Activated CD8-positive, alpha-beta memory T cell treated with anti-CD3 and anti-CD28 coated beads, Interleukin-2, amount 10 ng/mL, durations not matched to agents 7 days and 5 days (primary cell): ENCODE measurements around the gene ABCB4. TPM values are rescaled to one million over a fixed set of nuclear protein-coding genes. Genes with fewer than 3 reads are reported as not detected.
A peak's percentile ranks its signal among the peaks of the same experiment; 100 is the strongest.

Source experiments
- ATAC-seq: fragments of 150-1000 bp; cut with Tn5 transposase; one replicate; pipeline ENCODE4 v1.10.0; 2021; ENCODE audit warnings: moderate library complexity
- CTCF ChIA-PET: fragments of 350-600 bp; sonication (Branson Sonifier 250); formaldehyde crosslinking; loops from one replicate; lab custom pipeline; 2021; ENCODE audit warnings: antibody characterized with exemption; lab: Charles Lee
- DNase-seq: peaks from one replicate; pipeline ENCODE4 v3.0.0-alpha.2; 2020
- H3K27ac Mint-ChIP-seq: one replicate; pipeline ENCODE4 v1.8.0; 2021; ENCODE audit warnings: mild to moderate bottlenecking, mixed read lengths
- H3K27me3 Mint-ChIP-seq: one replicate; pipeline ENCODE4 v1.8.0; 2021; ENCODE audit warnings: mixed read lengths
- H3K36me3 Mint-ChIP-seq: one replicate; pipeline ENCODE4 v1.8.0; 2021; ENCODE audit warnings: mild to moderate bottlenecking, mixed read lengths
- H3K4me1 Mint-ChIP-seq: one replicate; pipeline ENCODE4 v1.8.0; 2021; ENCODE audit warnings: mixed read lengths
- H3K4me3 Mint-ChIP-seq: one replicate; pipeline ENCODE4 v1.8.0; 2021; ENCODE audit warnings: mild to moderate bottlenecking, moderate library complexity, mixed read lengths
- H3K9me3 Mint-ChIP-seq: one replicate; pipeline ENCODE4 v1.8.0; 2022; ENCODE audit warnings: low read depth, mixed read lengths
- total RNA-seq, 2 experiments: library from RNA; stranded (reverse); gene quantifications; one replicate each; pipeline ENCODE4 v1.2.3, GENCODE V29; 2021

Gene ABCB4
- total RNA-seq, 2 experiments from 2014 or later, result 0.07 TPM; not detected in 1

DNA sequence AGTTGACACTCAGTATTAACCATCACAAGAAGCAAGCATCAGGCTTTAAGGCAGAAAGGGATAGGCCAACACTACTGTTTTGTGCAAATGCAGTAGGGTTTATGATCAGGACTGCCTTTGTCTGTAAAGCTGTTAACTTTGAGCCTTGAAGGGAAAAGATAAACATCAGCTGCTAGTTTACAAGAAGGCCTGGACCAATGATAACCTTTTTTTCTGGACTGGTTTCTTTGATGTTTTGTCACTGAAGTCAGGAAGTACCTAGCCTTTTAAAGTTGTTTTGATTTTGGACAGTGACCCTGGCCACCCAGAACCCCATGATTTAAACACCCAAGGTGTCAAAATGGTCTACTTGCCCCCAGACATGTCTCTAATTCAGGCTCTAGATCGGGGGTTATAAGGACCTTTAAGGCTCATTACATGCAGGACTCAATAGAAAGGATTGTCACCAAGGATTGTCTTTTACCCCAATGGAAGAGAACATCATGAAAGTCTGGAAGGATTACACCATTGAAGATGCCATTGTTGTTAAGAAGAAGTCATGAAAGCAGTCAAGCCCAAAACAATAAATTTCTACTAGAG, 79.9 kb downstream of the ABCB4 start:
- H3K9me3 Mint-ChIP-seq, result no peaks in the 10 kb centered on the region
- no peak overlapping the region for H3K4me3 Mint-ChIP-seq
- no peak for DNase-seq
- no peak overlapping the region for H3K27ac Mint-ChIP-seq
- CTCF ChIA-PET, result no interaction called here
- H3K27me3 Mint-ChIP-seq, result no peaks in the 10 kb centered on the region
- H3K36me3 Mint-ChIP-seq, result peaks cover 36% of the 10 kb centered on the region
- H3K4me1 Mint-ChIP-seq, result peaks cover 16% of the 10 kb centered on the region
- no peak for ATAC-seq

DNA sequence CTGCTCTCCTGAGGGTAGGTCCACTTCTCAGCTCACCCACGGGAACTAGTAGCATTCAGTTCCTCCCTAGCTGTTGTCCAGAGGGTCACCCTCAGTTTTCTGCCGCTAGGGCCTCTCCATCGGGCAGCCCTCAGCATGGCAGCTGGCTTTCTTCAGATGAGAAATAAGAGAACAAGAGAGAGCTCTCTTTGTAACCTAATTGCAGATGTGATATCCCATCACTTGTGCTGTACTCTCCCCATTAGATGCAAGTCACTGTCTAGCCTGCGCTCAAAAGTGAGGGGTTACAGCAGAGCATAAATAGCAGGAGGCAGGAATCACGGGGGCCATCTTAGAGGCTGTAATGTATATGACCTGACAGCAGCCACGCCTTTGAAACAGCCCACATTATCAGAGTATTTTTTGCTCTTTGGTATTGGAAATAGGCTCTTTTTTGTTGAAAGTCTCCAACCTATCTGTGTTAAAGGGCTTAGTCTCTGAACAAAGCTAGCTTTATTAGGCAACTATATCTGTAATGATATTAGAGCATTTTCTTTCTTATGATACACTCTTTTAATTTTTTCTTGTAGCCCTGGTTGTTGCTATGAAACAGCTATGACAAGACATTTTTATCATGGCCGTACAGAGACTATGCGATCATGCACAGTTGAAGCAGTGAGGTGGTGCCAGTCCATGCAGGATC, 84.3 kb downstream of the ABCB4 start:
- no peak for ATAC-seq
- Mint-ChIP-seq H3K36me3 (peaks cover 60% of the 10 kb centered on the region), H3K27me3 (no peaks in the 10 kb centered on the region), H3K4me1 (peaks cover 16% of the 10 kb centered on the region), H3K9me3 (no peaks in the 10 kb centered on the region), H3K27ac (no peak overlapping the region), H3K4me3 (no peak overlapping the region)
- CTCF ChIA-PET, result interaction anchor here (1.3 to 1.6 kb wide), 2 partner anchors 13 to 25 kb away, joined by 3 read pairs; no protein-coding TSS in a partner anchor
- no peak for DNase-seq

DNA sequence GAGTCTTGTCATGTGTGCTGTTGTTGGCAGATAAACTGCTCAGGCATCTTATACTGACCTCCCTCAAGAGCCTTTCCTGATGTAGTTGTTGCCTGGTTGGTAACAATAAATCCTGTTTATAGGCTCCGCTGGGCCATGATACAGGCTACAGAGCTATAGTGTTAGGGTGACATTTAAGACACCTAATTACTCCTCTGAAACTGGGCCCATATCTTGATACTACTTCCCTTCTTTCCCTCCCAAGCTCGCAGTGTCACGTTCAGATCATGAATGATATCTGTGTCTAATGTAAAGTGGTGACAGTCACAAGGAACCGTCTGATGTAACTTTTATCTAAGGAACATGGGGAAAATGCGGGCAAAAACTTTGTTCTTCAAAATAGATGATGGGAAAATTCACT, 94.6 kb downstream of the ABCB4 start:
- Mint-ChIP-seq H3K27ac (no peak overlapping the region), H3K36me3 (peaks cover 32% of the 10 kb centered on the region), H3K9me3 (peaks cover 2% of the 10 kb centered on the region), H3K4me1 (no peaks in the 10 kb centered on the region), H3K4me3 (no peak overlapping the region), H3K27me3 (no peaks in the 10 kb centered on the region)
- no peak for ATAC-seq
- no peak for DNase-seq
- CTCF ChIA-PET, result no interaction called here

DNA sequence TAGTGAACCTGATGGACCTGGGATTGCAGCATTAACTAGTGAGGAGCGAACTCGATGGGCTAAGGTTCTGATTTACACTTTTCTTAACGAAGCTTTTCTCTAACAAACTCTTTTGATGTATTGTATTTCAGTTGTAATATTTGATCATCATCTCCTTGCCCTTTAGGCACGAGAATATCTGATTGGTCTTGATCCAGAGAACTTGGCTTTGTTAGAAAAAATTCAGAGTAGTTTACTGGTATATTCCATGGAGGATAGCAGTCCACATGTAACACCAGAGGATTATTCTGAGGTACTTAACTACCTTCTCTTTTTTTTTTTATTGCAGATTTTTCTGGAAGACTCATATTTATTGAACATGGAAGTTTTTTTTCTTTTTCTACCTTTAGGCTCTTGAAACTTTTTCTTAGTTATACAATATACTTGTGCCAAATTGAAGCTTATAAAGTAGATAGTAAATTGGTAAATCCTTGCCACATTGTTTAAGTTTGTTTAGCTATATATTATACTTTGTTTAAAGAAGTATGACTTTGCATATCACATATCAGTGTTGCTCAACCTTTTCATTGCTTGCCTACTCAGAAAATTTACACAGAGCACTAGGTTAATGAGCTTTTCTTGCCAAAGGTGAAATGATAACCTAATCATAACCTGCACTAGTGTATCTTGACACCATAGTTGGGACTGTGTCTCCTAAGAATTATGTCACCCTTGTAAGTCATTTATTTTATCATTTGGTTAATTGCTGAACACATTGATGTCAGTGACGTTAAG, 99.6 kb downstream of the ABCB4 start:
- Mint-ChIP-seq H3K27me3 (no peaks in the 10 kb centered on the region), H3K27ac (no peak overlapping the region), H3K4me3 (no peak overlapping the region), H3K36me3 (peaks cover 15% of the 10 kb centered on the region), H3K4me1 (no peaks in the 10 kb centered on the region), H3K9me3 (no peaks in the 10 kb centered on the region)
- ATAC-seq (no peak), DNase-seq (no peak)
- CTCF ChIA-PET, result no interaction called here

DNA sequence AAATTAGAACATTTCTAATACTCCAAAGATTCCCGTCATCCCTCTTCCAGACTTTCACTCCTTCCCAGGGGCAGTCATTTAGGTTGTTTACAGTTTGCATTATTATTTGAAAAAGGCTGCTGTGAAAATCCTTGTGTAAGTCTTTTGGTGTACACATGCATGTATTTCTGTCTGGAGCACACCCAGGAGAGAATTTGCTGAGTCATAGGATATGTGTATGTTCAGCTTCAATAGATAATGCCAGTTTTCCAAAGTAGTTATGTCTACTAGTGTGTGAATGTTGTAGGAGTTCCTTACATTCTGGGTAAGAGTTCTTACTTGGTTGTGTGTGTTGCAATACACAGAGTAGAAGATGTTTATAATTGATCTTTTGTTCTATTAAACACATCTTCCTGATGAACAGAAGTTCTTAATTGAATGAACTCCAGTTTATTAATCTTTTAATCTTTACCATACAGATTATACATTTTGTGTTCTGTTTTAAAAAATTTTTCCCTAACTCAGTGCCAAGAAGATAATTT, 104.8 kb downstream of the ABCB4 start:
- Mint-ChIP-seq H3K9me3 (no peaks in the 10 kb centered on the region), H3K4me1 (peaks cover 9% of the 10 kb centered on the region), H3K36me3 (peaks cover 17% of the 10 kb centered on the region), H3K4me3 (no peak overlapping the region), H3K27ac (no peak overlapping the region), H3K27me3 (no peaks in the 10 kb centered on the region)
- CTCF ChIA-PET, result no interaction called here
- DNase-seq, result no peak
- ATAC-seq, result no peak

DNA sequence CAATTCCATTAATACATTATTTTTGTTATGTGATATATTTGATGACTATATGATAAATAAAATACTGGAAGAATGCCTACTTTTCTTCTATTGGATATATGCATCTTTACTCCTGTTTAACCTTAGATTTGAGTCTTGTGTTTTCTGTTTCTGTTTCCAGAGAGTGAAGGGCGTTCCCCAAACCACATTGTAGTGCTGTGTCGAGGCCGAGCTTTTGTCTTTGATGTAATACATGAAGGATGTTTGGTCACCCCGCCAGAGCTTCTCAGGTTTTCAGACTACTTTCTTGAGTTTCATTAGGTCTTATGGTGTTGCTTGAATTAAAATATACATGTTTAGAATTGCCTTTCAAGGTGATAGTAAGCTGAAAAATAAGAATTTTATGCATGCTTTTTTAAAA, 106.3 kb downstream of the ABCB4 start:
- Mint-ChIP-seq H3K4me3 (no peak overlapping the region), H3K9me3 (no peaks in the 10 kb centered on the region), H3K36me3 (peaks cover 17% of the 10 kb centered on the region), H3K27ac (peak overlapping the region; percentile 60), H3K27me3 (no peaks in the 10 kb centered on the region), H3K4me1 (peaks cover 9% of the 10 kb centered on the region)
- CTCF ChIA-PET, result interaction anchor here (0.7 kb wide), 1 partner anchor 24 kb away, joined by 3 read pairs; no protein-coding TSS in a partner anchor
- peak; percentile 74 for DNase-seq
- peak; percentile 89 for ATAC-seq

DNA sequence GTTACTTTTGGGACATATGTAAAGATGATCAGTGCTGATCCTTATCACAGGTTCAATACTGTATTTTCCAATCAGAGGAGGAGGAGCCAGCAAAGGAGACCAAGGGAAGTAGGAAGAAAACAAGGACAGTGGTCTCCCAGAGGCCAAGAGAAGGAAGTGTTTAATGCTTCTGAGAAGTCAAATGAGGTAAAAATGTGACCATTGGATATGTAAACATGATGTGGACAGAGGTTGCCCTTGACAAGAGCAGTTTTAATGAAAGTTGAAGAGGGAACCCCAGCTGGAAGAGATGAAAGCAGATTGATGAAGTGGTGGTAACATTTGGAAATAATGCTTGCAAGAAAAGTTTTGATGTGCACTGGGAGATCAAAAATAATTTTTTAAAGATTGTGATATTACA, 111.2 kb downstream of the ABCB4 start:
- H3K27ac Mint-ChIP-seq, result no peak overlapping the region
- H3K4me1 Mint-ChIP-seq, result peaks cover 3% of the 10 kb centered on the region

DNA sequence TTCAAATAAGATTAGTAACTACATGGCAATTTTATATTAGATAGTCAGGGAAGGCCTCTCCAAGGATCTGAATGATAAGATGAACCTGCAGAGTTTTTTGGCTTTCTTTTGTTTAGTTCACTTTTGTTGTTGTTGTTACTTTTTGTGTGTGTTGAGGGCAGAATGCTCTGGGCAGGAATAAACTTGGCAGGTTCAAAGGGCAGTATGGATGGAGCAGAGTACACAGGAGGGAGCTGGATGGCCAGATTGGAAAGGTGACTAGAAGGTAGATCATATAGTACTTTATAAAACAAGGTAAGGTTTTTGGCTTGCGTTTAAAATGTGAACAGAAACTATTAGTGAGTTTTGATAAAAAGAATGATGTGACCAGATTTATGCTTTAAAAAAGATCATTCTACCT, 112.1 kb downstream of the ABCB4 start:
- CTCF ChIA-PET, result no interaction called here
- H3K4me3 Mint-ChIP-seq, result no peak overlapping the region
- H3K27me3 Mint-ChIP-seq, result no peaks in the 10 kb centered on the region
- ATAC-seq (no peak), DNase-seq (no peak)
- H3K4me1 Mint-ChIP-seq, result no peaks in the 10 kb centered on the region
- no peaks in the 10 kb centered on the region for H3K9me3 Mint-ChIP-seq
- no peak overlapping the region for H3K27ac Mint-ChIP-seq
- peaks cover 17% of the 10 kb centered on the region for H3K36me3 Mint-ChIP-seq

More for the DNA sequence above, 111.2 kb downstream of the ABCB4 start:
- H3K36me3 Mint-ChIP-seq, result peaks cover 13% of the 10 kb centered on the region
- DNase-seq (no peak), ATAC-seq (no peak)
- CTCF ChIA-PET, result no interaction called here
- no peaks in the 10 kb centered on the region for H3K27me3 Mint-ChIP-seq
- H3K9me3 Mint-ChIP-seq, result no peaks in the 10 kb centered on the region
- no peak overlapping the region for H3K4me3 Mint-ChIP-seq

DNA sequence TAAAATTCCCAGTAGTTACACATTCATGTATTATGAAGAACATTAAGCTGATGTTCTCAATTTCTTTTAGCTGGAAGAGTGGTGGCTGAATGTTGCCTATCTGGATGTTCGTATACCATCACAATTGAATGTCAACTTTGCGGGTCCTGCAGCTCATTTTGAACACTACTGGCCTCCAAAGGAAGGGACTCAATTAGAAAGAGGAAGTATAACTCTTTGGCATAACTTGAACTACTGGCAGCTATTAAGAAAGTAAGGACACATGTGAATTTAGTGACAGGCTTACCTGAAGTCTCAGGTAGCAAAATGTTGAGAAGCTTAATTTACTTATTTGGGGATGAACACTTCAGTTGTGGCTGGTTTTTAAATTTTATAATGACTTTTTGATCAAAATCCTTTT, 114.2 kb downstream of the ABCB4 start:
- Mint-ChIP-seq H3K27ac (no peak overlapping the region), H3K36me3 (peaks cover 31% of the 10 kb centered on the region), H3K9me3 (peaks cover under 1% of the 10 kb centered on the region), H3K27me3 (no peaks in the 10 kb centered on the region), H3K4me3 (no peak overlapping the region), H3K4me1 (no peaks in the 10 kb centered on the region)
- CTCF ChIA-PET, result interaction anchor here (0.6 kb wide), 1 partner anchor 44 kb away, joined by 4 read pairs; no protein-coding TSS in a partner anchor
- no peak for DNase-seq
- no peak for ATAC-seq

DNA sequence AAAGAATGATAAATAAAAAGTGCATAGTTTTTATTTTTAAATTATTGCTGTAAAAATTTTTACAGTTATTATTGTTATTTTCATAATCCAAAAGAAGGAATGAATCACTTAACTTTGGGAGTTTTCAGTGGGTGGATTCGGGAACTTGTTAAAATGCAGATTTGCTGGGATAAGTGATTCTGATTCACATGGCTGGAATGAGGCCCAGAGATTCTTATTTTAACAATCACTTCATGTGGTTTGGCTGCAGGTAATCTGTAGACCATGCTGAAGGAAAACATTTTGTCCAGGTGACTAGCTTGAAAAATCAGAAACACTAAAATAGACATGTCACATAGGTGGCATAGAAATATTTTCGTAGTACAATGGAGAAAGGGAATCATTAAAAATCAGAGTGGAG, 116.1 kb downstream of the ABCB4 start:
- Mint-ChIP-seq H3K4me1 (no peaks in the 10 kb centered on the region), H3K27me3 (no peaks in the 10 kb centered on the region), H3K36me3 (peaks cover 48% of the 10 kb centered on the region), H3K4me3 (no peak overlapping the region), H3K27ac (no peak overlapping the region), H3K9me3 (peaks cover 9% of the 10 kb centered on the region)
- no peak for ATAC-seq
- no peak for DNase-seq
- CTCF ChIA-PET, result no interaction called here

DNA sequence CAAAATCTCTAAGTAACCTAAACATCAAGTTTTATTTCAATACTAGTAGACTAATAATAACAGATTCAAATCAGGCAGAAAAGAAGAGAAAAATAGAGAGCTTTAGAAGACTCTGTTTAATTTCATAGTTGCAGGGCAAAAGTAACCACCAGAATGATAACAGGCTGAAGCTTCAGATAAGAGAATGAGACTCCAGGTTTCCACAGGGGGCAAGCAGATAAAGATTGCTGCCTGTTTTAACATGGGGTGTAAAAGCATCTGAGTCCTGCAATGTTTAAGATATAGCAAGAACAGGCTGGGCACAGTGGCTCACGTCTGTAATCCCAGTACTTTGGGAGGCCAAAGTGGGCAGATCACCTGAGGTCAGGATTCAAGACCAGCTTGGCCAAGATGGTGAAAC, 119.0 kb downstream of the ABCB4 start:
- no peak for ATAC-seq

DNA sequence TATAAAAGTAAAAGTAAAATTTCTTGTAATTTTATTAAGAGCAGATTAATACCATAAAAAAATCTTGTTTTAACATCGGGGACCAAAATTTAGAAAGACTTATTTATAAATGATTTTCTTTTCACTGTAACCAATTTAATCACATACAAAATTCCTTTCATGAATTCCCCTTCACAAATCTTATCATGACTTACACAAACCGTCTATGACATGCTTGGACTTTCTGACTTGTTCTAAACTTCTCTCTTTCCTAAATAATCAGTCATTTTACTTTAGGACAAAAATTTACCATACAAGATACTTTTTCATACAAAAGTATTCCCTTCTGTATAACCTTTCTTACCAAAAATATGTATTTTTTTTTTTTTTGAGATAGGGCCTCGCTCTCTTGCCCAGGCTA, 120.7 kb downstream of the ABCB4 start:
- CTCF ChIA-PET, result no interaction called here

More for the DNA sequence above, 119.0 kb downstream of the ABCB4 start:
- Mint-ChIP-seq H3K27me3 (no peaks in the 10 kb centered on the region), H3K4me3 (no peak overlapping the region), H3K27ac (no peak overlapping the region), H3K9me3 (peaks cover 14% of the 10 kb centered on the region), H3K36me3 (peaks cover 68% of the 10 kb centered on the region), H3K4me1 (no peaks in the 10 kb centered on the region)
- no peak for DNase-seq
- CTCF ChIA-PET, result no interaction called here

More for the DNA sequence above, 120.7 kb downstream of the ABCB4 start:
- Mint-ChIP-seq H3K36me3 (peaks cover 78% of the 10 kb centered on the region), H3K27ac (no peak overlapping the region), H3K9me3 (peaks cover 14% of the 10 kb centered on the region), H3K4me1 (no peaks in the 10 kb centered on the region), H3K4me3 (no peak overlapping the region), H3K27me3 (no peaks in the 10 kb centered on the region)
- no peak for ATAC-seq
- DNase-seq, result no peak
